NOMO-1 (cell line): ENCODE data around the gene WDR70.
"Not testable (repeated sequence)": the region's sequence is repeated elsewhere in the genome, so short reads cannot be mapped to it uniquely, and the experiment has no call there.

Experiments used
- DNase-seq, 2 experiments: peaks; one replicate each; lab custom pipeline; 2025; ENCODE audit not compliant: unreplicated experiment in 2 of 2; lab: John Stamatoyannopoulos, UW

The WDR70 gene

DNA sequence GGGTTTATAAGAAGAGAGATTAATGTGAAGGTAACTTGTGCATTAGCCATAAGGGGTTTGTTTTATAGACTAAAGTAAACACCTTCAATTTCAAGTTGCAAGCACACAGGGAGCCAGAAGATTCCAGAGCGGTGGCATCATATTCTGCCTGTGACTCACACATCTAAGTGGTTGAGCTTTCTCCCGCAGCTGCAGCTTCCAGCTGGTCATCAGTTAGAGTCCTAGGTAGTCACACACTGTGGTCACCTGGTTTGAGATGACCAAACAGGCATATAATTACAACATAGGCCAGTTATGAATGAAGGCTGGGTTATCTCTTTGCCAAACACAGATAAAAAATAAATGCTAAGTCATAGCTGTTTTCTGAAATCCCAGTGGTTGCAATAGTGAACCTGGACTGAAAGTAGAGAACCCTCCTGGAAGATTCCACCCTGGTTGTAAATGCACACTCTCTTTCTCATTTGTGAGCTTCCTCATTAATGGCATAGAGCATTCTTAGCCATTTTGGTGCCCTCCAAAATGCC is 289.5 kb downstream of the WDR70 start:
- DNase-seq = no peak

DNA sequence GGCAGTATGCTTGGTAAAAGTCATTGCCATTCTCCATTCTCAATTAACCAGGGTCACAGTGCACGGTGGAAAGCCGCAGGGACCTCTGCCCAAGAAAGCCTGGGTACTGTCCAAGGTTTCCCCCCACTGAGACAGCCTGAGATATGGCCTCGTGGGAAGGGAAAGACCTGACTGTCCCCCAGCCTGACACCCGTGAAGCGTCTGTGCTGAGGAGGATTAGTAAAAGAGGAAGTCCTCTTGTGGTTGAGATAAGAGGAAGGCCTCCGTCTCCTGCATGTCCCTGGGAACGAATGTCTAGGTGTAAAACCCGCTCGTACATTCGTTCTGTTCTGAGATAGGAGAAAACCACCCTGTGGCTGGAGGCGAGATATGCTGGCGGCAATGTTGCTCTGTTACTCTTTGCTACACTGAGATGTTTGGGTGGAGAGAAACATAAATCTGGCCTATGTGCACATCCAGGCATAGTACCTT is 293.0 kb downstream of the WDR70 start:
- DNase-seq = peak; percentile 73 to 98

DNA sequence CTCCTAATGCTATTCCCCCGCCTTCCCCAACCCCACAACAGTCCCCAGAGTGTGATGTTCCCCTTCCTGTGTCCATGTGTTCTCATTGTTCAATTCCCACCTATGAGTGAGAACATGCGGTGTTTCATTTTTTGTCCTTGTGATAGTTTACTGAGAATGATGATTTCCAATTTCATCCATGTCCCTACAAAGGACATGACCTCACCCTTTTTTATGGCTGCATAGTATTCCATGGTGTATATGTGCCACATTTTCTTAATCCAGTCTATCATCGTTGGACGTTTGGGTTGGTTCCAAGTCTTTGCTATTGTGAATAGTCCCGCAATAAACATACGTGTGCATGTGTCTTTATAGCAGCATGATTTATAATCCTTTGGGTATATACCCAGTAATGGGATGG is 295.2 kb downstream of the WDR70 start:
- not testable (repeated sequence) for DNase-seq

DNA sequence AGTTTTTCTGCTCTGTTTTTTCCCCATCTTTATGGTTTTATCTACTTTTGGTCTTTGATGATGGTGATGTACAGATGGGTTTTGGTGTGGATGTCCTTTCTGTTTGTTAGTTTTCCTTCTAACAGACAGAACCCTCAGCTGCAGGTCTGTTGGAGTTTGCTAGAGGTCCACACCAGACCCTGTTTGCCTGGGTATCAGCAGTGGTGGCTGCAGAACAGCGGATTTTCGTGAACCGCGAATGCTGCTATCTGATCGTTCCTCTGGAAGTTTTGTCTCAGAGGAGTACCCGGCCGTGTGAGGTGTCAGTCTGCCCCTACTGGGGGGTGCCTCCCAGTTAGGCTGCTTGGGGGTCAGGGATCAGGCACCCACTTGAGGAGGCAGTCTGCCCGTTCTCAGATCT is 300.2 kb downstream of the WDR70 start:
- DNase-seq = not testable (repeated sequence)

DNA sequence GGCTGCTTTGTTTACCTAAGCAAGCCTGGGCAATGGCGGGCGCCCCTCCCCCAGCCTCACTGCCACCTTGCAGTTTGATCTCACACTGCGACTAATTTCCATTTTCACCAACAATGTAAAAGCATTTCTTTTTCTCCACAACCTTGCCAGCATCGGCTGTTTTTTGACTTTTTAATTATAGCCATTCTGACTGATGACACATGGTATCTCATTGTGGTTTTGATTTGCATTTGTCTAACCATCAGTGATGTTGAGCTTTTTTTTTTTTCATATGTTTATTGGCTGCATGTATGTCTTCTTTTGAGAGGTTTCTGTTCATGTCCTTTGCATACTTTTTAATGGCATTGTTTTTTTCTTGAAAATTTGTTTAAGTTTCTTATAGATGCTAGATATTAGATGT is 300.8 kb downstream of the WDR70 start:
- DNase-seq = not testable (repeated sequence)

DNA sequence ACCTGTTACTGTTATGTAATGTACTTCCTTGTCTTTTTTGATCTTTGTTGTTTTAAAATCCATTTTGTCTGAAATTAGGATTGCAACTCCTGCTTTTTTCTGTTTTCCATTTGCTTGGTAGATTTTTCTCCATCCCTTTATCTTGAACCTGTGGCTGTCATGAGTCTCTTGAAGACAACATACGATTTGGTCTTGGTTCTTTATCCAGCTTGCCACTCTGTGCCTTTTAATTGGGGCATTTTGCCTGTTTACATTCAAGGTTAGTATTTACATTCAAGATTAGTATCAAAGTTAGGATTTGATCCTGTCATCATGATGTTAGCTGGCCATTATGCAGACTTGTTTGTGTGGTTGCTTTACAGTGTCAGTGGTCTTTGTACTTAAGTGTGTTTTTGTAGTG is 304.0 kb downstream of the WDR70 start:
- DNase-seq = no peak

DNA sequence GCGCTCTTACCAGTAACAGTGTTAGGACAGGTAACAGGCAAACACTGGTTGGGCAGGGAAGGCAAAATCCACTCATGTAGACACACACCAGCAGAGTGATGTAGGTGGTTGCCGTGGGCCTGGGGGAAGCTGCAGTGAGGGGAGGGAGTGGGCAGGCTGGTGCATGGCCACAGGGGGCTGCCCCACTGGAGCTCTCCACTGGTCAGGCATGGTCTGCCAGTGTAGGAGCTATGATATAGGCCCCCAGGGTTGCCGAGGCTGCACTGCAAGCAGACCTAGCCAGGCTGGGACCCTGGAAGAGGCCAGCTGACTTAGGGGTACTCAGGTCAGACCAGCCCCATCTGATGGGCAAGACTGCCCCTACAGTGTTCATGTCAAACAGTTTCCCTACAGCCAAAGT is 306.1 kb downstream of the WDR70 start:
- DNase-seq = no peak

DNA sequence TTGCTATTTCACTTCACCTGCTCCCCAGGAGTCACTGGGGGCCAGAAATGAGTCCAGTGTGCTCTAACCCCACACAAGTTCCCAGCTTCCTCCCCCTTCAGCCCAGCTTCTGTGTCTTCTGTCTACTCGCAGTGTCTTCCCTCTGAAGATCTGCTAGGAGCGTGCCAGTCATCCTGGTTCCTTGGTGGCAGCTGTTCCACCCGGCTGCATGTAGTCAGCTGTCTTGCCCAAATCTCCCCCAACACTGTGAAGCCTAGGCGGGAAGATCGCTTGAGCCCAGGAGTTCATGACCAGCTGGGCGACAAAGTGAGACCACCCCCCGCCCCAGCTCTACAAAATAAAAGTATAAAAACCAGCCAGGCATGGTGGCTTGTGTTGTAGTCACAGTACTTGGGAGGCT is 306.7 kb downstream of the WDR70 start:
- no peak for DNase-seq

DNA sequence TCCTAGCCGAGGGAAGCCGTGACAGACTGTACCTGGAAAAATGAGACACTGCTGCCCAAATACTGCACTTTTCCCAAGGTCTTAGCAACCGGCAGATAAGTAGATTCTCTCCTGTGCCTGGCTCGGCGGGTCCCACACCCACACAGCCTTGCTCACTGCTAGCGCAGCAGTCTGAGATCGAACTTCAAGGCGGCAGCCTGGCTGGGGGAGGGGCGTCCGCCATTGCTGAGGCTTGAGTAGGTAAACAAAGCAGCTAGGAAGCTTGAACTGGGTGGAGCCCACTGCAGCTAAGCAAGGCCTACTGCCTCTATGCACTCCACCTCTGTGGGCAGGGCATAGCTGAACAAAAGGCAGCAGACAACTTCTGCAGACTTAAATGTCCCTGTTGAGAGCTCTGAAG is 309.8 kb downstream of the WDR70 start:
- not testable (repeated sequence) for DNase-seq

DNA sequence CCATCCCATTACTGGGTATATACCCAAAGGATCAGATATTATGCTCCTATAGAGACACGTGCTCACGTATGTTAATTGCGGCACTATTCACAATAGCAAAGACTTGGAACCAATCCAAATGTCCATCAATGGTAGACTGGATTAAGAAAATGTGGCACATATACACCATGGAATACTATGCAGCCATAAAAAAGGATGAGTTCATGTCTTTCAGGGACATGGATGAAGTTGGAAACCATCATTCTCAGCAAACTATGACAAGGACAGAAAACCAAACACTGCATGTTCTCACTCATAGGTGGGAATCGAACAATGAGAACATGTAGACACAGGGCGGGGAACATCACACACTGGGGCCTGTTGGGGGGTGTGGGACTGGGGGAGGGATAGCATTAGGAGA is 315.2 kb downstream of the WDR70 start:
- DNase-seq = not testable (repeated sequence)

DNA sequence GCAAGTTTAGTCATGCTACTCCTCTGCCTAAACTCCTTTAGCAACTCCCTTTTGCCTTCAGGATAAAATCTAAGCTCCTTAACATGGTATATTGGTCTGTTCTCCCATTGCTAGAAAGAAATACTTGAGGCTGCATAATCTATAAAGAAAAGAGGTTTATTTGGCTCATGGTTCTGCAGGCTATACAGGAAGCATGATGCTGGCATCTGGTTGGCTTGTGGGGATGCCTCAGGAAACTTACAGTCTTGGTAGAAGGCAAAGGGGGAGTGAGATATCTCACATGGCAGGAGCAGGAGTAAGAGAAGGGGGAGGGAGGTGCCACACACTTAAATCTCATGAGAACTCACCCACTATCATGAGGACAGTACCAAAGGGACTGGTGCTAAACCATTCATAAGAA is 315.7 kb downstream of the WDR70 start:
- no peak for DNase-seq

DNA sequence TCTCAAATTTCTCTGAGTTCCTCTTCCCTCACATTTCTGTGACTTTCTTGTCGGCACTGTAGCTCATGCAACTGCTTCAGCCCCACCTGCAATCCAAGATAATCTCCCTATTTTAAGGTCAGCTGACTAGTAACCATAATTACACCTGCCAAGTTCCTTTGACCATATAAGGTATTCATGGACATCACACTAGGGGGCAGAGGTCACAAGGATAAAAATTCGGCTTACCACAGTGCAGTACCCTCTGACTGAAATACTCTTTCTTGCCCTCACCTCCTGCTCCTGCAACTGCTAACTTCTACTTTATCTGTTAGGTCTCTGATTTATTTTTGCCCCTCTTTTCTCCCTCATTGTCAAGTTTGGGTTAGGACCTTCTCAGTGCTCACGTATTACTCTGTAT is 316.5 kb downstream of the WDR70 start:
- DNase-seq = no peak

DNA sequence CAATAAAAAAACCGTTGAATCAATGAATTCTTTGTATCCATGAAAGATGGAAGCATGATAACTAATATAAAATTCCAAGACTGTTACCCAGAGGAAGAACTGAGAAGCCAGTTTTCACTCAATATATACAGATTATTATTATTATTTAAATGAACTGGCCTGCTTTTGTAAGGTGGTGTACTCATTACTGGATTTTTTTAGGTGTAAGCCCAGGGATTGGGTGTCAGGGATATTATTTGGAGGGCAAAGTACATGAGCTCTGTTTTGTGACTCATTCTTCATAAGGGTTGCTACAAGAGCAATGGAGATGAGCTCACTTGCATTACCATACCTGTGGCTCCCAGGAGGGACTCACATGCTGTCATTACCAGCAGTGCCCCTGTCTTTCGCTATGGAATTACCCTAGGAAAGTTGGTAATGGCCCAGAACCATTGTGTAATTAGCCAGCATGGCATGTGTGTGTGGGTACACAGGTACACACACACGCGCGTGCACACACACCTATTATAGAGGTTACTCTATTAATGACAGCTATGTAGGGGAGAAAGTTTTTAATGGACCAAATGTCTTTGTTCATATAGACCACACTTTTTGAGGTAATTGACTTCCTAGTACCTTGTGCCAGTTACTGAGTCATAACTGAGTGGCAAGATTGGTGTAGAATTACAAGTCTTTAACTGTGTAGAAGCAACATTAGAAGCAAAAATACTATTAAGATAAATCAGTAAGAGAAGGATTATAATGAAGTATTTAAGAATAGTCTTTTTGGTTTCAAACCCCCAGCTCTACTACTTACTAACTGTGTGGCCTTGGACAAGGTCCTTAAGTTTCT is 317.3 kb downstream of the WDR70 start:
- no peak for DNase-seq

DNA sequence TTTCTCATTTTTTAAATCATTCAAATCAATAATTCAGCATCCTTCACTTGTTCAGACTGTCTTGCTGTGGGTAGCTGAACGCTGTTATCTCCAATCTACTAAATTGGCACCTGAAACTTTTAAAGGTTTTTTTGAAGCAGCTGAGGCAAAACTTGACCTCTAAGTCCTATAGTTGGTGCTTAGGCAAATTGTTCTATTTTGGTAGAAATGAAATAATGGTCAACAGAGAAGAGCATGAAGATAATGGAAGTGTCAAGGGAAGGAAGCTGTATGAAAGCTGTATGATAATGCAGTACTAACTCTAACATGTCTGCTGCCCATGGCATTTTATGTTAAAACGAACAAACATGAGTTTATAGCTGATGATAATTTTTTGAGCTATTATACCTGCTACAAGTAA is 322.8 kb downstream of the WDR70 start:
- DNase-seq = no peak

DNA sequence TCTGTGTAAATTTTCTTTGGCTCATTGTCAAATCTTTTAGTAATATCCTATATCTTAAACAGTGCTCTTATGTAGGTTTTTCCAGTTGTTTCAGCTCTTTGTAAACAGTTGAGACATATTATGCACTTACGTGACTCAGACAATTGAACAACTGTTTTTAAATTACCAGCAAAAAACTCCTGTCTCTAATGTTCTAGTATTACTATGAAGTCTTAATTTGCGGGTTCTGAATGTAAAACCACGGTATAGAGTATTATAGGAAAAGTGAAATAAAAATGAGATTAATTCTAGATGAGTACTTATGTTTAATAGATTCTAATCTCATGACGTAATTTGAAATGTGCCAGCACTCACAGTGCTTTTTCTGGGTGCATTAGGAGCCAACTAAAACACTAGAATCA is 324.7 kb downstream of the WDR70 start:
- no peak for DNase-seq

DNA sequence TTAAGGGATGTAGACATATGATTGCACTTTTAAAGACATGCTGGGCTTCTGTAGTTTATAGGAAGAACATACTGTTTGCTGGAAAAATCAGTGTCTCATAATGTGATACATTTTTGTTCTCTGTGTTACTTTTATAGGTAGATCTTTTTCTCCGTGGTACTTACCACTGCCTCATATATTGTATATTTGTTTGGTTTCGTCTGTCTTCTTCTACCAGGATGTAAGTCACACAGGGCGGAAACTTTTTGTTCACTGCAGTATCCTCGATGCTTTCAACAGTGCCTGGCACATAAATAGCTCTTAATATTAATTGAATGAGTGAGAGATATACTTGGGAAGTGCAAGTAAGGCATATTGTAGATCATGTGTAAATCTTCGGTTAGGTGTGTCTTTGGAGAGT is 325.3 kb downstream of the WDR70 start:
- no peak for DNase-seq

DNA sequence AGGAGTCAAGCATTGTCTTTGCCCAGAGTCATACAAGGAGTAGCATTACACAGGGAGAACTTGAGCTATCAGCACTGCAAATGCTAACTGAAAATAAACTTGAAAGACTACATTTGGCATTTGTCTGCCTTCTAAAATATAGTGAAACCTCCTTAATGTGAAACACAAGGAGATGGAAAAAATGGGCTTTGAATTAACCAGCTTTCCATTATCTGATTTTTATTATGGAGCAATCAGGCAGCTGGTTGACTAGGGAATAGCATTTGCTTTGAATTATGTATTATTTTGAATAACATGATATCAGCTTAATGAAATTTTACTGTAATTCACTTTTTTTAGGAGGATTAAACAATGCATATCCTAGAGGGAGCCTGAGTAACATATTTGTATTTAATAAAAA is 329.9 kb downstream of the WDR70 start:
- no peak for DNase-seq

DNA sequence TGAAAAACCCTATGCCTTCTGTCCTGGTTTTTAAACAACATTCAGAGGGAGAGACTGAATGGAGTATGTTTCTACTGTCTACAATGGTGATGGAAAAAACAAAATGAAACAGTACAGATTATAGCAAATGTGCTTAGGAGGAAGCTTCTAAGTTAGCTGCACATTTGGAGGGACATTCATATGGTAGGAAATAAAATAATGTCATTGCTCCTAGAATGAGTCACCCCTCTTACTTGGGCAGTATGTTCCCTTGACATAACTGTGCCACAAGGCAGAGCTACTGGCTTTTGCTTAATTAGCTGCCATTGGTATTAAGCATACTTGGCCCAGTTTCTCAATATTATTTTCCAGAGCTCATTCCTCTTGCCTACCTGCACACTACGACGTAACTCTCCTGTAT is 331.8 kb downstream of the WDR70 start:
- DNase-seq = no peak

DNA sequence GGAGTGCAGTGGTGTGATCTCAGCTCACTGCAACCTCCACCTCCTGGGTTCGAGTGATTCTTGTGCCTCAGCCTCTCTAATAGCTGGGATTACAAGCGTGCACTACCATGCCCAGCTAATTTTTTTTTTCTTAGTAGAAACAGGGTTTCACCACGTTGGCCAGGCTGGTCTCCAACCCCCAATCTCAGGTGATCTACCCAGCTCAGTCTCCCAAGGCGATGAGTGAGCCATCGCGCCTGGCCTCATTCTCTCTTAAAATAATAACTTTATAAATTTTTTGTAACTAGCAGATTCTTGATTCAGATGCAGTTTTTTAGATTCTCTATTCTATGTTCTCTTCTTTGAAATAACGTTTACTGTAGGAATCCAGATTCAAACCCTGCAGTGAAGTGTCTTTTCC is 333.6 kb downstream of the WDR70 start:
- DNase-seq = no peak

DNA sequence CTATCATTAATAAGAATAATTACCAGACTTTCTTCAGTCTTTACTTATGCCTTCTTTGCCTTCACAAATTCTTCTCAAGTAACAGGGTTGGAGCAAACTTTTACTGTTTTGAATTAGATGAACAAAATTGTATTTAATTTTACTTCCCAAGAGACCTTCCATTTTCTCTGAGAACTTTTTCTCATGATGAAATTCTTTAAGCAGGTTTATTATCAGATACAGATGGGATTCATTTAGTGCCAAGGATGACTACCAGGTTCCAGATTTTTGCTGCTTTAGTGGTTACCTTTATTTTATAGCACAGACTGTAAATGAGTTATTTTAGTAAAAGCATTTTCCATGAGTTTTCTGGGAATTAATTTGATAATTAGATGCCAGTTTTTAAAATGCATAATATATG is 335.6 kb downstream of the WDR70 start:
- no peak for DNase-seq

DNA sequence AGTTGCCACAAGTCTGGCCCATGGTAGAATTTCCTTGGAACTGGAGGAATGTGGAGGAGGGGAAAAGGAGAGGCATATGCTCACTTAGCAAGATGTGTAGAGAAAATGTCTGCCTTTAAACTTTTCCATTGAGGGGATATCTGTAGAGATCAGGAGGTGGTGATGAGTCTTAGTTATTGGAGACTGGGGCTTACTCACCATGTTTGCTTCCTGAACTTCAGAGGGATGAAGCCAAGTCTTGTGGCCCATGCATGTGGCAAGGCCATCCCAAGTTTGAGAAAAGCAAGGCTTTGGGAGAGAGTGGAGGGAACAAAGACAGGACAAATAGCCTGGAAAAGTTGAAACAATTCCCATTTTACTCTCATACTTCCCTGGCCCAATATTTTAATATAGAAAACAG is 336.2 kb downstream of the WDR70 start:
- no peak for DNase-seq

DNA sequence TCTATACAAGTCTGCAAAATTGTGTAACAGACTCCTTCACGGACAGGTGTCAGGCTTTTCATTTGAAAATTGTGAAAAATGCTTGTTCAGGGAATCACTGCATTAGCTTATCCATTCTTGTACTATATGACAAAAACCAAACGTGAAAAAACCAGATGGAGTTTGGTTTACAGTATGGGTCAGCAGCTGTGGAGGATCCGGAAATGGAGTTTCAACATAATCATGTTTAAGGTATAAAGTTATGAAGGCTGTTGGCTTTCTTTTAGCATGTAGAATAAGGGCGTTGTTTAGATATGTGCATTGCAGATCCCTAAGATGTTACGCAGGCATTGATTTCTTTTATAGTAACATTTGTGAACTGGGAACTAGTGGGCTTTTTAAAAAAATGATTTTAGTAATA is 336.9 kb downstream of the WDR70 start:
- DNase-seq = no peak

DNA sequence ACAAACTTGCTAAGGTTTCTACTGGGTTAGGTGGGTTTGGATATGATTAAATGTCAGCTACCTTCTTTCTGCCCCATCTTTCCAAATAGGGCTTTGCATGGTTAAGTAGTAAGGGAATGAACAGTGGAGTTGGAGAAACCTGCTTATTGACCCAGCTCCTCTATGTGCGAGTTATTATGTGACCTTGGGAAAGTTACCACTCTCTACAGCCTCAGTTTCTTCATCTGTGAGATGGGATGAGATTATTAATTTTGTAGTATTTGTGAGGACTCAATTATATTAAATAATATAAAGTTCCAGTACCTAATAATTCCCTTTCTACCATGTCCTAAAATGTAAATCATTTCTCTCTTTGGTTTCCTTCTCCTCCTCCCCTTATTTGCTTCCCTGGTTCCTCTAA is 337.3 kb downstream of the WDR70 start:
- no peak for DNase-seq
